AG09309 (cell line): ENCODE data around the gene LRRD1.
"Not testable (repeated sequence)": the region's sequence is repeated elsewhere in the genome, so short reads cannot be mapped to it uniquely, and the experiment has no call there.

Experiments used
- DNase-seq: peaks from one replicate; pipeline ENCODE4 v3.0.0-alpha.2; 2010; ENCODE audit warnings: low read depth
- H3K4me3 ChIP-seq: 2 replicates; pipeline ENCODE4 v1.5.1; 2011; ENCODE audit warnings: mild to moderate bottlenecking, low read depth, low read length, moderate library complexity; ENCODE audit not compliant: control insufficient read depth
- TF ChIP-seq, protein P1 (sequence below): IDR thresholded peaks from 2 replicates; pipeline ENCODE4 v1.5.1; 2011; ENCODE audit warnings: mild to moderate bottlenecking, low read depth, low read length, inconsistent platforms; ENCODE audit not compliant: insufficient read depth, control insufficient read depth; ENCODE audit errors: missing control alignments

The LRRD1 gene

DNA sequence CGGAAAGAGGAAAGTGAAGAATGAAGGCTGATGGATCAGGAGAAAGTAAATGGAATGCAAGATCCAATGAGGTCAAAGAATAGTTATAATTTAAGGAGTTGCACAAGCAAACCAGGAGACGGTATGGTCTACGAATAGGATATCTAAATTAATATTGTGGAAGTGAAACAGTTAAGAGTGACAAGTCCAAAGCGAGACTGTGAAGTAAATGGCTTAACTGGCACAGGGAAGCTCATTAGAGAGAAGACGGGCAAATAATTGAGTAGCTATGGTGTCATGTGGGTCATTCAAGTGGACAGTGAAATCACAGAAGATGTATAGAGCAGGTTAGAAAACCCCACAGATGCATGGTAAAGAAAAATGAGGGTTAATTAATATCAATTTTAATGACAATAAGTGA lies 47.8 kb downstream of the LRRD1 start:
- TF ChIP-seq, protein P1, sequence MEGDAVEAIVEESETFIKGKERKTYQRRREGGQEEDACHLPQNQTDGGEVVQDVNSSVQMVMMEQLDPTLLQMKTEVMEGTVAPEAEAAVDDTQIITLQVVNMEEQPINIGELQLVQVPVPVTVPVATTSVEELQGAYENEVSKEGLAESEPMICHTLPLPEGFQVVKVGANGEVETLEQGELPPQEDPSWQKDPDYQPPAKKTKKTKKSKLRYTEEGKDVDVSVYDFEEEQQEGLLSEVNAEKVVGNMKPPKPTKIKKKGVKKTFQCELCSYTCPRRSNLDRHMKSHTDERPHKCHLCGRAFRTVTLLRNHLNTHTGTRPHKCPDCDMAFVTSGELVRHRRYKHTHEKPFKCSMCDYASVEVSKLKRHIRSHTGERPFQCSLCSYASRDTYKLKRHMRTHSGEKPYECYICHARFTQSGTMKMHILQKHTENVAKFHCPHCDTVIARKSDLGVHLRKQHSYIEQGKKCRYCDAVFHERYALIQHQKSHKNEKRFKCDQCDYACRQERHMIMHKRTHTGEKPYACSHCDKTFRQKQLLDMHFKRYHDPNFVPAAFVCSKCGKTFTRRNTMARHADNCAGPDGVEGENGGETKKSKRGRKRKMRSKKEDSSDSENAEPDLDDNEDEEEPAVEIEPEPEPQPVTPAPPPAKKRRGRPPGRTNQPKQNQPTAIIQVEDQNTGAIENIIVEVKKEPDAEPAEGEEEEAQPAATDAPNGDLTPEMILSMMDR = no peak
- no peak overlapping the region for H3K4me3 ChIP-seq

DNA sequence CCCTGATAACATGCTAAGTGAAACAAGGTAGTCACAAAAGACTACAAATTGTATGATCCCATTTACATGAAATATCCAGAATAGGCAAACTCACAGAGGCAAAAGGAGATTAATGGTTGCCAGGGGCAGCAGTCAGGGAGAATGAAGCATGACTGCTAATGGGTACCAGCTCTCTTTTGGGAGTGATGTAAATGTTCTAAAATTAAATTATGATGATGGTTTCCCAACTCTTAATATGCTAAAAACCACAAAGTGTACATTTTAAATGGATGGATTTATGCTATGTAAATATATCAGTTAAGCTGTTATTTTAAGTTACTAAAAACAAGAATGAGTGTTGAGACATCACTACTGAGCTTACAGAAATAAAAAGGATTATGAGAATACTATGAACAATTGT lies 57.3 kb downstream of the LRRD1 start:
- TF ChIP-seq, protein P1 = no peak
- H3K4me3 ChIP-seq = no peak overlapping the region
- no peak for DNase-seq

More for the DNA sequence above, 47.8 kb downstream of the LRRD1 start:
- DNase-seq = no peak

DNA sequence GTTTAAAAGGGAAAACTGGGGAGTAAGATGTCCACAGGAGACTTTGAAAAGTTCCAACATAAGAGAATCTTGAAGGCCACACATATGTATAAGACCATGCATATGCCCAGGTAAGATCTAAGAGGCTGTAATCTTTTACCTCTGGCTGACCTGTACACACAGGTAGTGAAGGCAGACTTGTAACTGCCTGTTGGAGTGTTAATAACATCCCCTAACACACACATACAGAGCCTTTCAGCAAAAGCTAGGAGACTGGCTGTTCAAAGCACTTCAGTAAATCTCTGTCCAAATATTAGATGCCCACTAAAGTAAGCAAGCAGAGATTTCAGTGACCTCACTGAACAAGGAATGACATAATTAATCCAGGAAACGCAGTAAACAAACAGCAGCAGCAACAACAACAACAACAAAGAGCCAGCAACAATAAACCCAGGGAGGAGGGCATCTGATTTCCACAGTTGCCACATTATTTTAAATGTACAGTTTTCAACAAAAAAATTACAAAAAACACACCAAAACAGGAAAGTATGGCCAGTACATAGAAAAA lies 59.7 kb downstream of the LRRD1 start:
- DNase-seq = no peak
- no peak overlapping the region for H3K4me3 ChIP-seq
- TF ChIP-seq, protein P1 = no peak

DNA sequence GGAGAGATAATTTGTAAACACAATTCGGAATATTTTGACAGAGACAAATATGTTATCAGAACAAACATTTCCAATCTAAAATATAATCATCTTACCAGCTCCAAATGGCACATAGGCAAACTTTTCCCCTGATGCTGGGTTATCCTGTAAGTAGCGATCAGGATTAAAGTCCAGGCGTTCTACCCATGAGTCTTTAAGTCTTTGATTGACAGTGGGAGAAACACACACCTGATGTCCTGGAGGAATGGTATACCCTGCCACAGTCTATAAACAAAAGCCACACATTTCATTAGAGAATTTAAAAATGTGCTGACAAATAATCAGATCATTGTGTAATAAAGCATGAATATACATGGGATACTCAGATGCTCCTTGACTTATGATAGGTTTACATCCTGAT lies 62.0 kb downstream of the LRRD1 start:
- TF ChIP-seq, protein P1 = no peak
- no peak overlapping the region for H3K4me3 ChIP-seq
- no peak for DNase-seq

DNA sequence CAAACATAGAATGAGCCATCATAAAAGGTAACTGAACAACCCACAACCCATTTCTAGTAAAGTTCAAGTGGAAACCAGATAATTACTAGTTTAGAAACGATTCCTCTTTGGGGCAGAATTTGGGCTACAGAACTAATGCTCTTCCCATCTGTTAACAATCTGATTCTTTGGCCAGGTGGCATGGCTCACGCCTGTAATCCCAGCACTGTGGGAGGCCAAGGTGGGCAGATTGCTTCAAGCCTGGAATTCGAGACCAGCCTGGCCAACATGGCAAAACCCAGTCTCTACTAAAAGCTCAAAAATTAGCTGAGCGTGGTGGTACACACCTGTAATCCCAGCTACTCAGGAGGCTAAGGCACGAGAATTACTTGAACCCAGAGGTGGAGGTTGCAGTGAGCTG lies 63.1 kb downstream of the LRRD1 start:
- no peak overlapping the region for H3K4me3 ChIP-seq
- DNase-seq = no peak
- TF ChIP-seq, protein P1 = no peak

DNA sequence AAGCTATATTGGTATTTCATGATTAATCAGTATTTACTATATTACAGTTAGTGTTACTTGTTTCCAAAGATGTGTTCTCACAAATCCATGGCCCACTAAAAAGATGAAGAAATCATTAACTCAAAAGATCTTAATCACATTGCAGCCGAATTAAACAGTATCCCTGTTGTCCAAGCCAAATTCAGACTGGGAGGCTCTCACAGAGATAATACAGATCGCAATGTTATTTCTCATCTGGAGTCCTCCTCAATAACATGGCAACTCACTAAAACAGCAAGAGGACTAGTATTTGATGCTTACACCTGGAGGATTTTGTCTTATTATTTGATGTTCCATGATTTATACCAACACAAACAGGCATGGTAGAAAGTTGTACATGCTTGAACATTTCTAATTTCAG lies 68.1 kb downstream of the LRRD1 start:
- no peak for DNase-seq
- H3K4me3 ChIP-seq = no peak overlapping the region
- TF ChIP-seq, protein P1 = no peak

DNA sequence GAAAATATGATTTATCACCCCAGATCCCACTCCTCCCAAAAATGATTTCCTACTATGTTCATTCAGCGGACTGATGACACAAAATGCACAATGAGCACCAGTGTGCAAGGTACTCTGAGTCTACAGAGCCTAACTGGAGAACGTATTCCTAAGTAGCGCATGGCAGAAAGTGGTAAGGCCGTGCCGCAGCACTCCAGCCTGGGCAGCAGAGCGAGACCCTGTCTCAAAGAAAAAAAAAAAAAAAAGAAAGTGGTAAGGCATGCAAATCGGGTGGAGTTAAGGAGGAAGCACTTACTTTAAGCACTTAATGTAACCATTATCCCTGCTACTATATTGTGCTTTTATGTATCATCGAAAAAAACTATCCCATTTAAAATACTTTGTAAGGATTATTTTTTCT lies 70.1 kb downstream of the LRRD1 start:
- TF ChIP-seq, protein P1 = no peak
- no peak overlapping the region for H3K4me3 ChIP-seq
- no peak for DNase-seq

DNA sequence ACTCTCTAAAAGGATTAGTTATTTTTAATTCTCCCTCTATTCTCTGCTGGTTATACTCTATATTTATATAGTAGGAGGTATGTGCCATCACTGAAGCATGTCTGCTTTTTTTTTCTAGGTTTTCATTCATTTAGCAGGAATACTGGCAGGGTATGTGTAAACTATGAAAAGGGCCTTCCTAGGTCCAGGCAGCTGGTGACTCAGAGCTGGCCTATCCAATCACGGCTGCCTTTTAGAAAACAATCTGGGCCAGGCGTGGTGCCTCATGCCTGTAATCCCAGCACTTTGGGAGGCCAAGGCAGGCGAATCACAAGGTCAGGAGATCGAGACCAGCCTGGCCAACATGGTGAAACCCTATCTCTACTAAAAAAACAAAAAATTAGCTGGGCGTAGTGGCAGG lies 76.1 kb downstream of the LRRD1 start:
- DNase-seq, H3K4me3 ChIP-seq: not testable (repeated sequence)
